Measurements from ENCODE around the gene CPXM2.

CPXM2 gene

DNA sequence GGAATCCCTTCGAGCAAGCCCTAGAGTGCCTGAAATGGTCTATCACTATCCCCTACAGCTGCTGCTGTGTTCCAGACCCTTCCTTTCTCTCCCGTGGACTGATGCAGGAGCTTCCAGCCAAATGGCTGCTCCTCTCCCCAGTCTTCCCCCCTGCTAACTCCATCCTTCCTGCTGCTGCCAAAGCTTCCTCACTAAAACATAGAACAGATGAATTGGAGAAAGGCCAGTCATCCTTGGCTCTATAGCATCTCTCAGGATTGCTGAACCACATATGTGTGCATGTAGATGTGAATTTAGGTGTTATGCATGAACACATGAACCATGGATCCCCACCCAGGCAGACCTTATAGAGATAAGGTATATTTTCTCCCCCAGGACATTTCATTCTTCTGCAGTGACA is 164.8 kb downstream of the CPXM2 start:
- H3K9me3 ChIP-seq (replicated peaks in 1 of 11), result peaks cover 12 to 23% (median 18%) of the 10 kb centered on the region in 11 experiments; a peak in 19 of 22 replicates
- no peaks in the 10 kb centered on the region for H3K27me3 ChIP-seq
- H3K9ac ChIP-seq, result no peak overlapping the region
- H3K4me1 ChIP-seq, result no peaks in the 10 kb centered on the region
- no peak overlapping the region for H3K27ac ChIP-seq
- H3K36me3 ChIP-seq, result no peaks in the 10 kb centered on the region
- TF ChIP-seq Cebpa-rat (IDR thresholded peaks at IDR 0.05), result no peak
- no peak overlapping the region for H3K4me3 ChIP-seq
- H3K4me2 ChIP-seq, result no peak overlapping the region
- no peaks in the 10 kb centered on the region; a peak in 1 of 22 replicates for H4K20me1 ChIP-seq

DNA sequence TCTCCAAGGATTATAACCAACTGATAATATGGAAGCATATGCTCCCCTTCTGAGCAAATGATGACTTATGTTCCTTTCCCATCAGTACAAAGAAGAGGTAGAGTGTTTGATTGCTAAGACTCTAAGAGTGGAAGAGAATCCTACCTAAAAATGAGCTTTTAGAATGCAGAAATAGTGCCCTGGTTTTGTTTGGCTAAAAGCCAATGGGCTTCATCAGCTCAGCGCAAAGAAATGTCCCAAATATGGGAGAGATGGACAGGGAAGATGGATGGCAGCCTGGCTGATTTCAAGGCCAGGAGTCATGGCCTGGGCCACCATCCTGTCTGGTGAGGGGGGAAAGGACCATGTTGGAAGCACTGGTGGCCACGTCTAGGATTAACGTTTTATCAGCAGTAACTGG is 165.2 kb downstream of the CPXM2 start:
- H3K36me3 ChIP-seq, result no peaks in the 10 kb centered on the region
- no peaks in the 10 kb centered on the region for H3K4me1 ChIP-seq
- no peak overlapping the region for H3K4me2 ChIP-seq
- no peaks in the 10 kb centered on the region; a peak in 1 of 22 replicates for H4K20me1 ChIP-seq
- no peak for TF ChIP-seq Cebpa-rat (IDR thresholded peaks at IDR 0.05)
- no peak overlapping the region for H3K4me3 ChIP-seq
- no peak overlapping the region for H3K27ac ChIP-seq
- peaks cover 10 to 23% (median 18%) of the 10 kb centered on the region in 11 experiments; a peak in 19 of 22 replicates for H3K9me3 ChIP-seq (replicated peaks in 1 of 11)
- H3K9ac ChIP-seq, result no peak overlapping the region
- H3K27me3 ChIP-seq, result no peaks in the 10 kb centered on the region

DNA sequence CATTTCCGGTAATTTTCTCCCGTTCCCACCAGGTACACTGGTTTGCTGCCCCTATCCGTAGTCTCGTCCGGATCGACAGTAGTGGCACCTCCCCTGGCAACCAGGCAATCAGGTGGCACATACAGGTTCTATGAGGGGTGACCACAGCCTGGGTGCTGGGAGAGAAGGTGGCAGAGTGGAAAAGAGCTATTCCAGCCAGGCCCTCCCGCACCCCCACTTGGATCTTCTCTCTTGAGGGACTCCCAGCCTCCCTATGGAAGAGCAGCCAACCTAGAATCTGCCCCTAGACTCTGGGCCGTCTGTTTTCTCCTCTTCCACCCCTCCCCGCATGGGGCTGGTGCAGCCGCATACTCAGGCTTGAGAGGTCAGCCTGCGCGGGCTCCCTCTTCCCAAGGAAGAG is 166.9 kb downstream of the CPXM2 start:
- Histone ChIP-seq H3K9me3 (replicated peaks in 1 of 11) (peaks cover 0 to 9% (median 4%) of the 10 kb centered on the region in 11 experiments; a peak in 14 of 22 replicates), H4K20me1 (no peaks in the 10 kb centered on the region; a peak in 1 of 22 replicates), H3K27ac (no peak overlapping the region), H3K9ac (no peak overlapping the region), H3K4me3 (no peak overlapping the region), H3K4me1 (no peaks in the 10 kb centered on the region), H3K27me3 (no peaks in the 10 kb centered on the region), H3K4me2 (no peak overlapping the region), H3K36me3 (no peaks in the 10 kb centered on the region)
- TF ChIP-seq Cebpa-rat (IDR thresholded peaks at IDR 0.05), result no peak

DNA sequence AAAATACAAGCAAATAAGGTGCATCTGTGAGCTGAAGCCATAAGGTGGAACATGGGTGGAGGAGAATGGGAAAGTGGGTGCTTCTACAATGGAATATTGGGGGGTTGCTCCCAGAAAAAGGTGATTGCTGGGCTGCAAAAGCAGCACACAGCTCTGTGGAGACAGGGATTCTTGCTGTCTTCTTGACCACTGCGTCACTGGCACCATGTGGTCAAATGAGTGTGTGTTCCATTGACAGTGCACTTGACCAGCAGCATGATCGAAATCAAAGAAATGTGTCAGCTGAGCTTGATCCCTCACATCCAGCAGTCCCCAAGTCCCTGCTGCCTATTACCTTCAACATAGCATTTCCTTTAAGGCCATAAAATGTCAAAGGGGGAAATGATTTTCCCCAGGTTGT is 169.3 kb downstream of the CPXM2 start:
- H3K36me3 ChIP-seq, result no peaks in the 10 kb centered on the region
- no peak overlapping the region for H3K27ac ChIP-seq
- H3K27me3 ChIP-seq, result no peaks in the 10 kb centered on the region
- no peaks in the 10 kb centered on the region; a peak in 1 of 20 replicates for H3K4me1 ChIP-seq
- no peak overlapping the region for H3K9ac ChIP-seq
- H4K20me1 ChIP-seq, result no peaks in the 10 kb centered on the region
- H3K4me2 ChIP-seq, result no peak overlapping the region
- no peak for TF ChIP-seq Cebpa-rat (IDR thresholded peaks at IDR 0.05)
- peaks cover 8 to 12% (median 9%) of the 10 kb centered on the region in 11 experiments; a peak in 19 of 22 replicates for H3K9me3 ChIP-seq (replicated peaks in 1 of 11)
- H3K4me3 ChIP-seq, result no peak overlapping the region

DNA sequence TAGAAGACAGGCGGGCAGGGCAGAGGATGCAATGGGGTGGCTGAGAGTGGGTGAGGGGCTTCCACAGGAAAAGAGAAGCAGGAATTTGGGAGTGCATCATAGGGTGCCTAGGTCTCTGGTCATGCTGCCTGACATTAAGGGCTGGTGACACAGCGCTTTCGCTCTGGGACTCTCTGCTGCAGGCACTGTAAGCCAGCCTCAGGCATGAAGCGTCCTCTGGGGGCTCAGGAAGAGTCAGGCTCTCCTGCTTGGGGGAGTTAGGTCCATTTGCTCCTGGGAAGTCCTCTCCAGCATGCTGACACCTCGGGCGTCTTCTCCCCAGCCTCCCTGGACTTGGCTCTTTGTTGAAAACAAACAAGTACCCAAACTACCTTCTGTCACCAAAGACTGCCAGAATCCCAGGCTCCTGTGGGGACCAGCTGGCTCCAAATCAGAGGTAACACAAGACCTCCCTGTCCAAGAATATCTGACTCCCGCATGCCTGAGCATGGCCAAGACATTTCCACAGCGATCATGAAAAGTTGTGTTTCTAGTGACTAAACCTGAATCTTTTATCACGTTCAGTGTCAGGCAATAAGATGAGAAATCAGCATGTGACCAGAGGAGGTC is 170.1 kb downstream of the CPXM2 start:
- TF ChIP-seq Cebpa-rat (IDR thresholded peaks at IDR 0.05), result no peak
- no peaks in the 10 kb centered on the region for H4K20me1 ChIP-seq
- no peak overlapping the region for H3K9ac ChIP-seq
- H3K9me3 ChIP-seq (replicated peaks in 1 of 11), result peaks cover 8 to 12% (median 9%) of the 10 kb centered on the region in 11 experiments; a peak in 19 of 22 replicates
- H3K4me2 ChIP-seq, result no peak overlapping the region
- no peak overlapping the region for H3K27ac ChIP-seq
- no peaks in the 10 kb centered on the region for H3K36me3 ChIP-seq
- no peaks in the 10 kb centered on the region for H3K27me3 ChIP-seq
- no peak overlapping the region for H3K4me3 ChIP-seq
- no peaks in the 10 kb centered on the region; a peak in 1 of 20 replicates for H3K4me1 ChIP-seq

DNA sequence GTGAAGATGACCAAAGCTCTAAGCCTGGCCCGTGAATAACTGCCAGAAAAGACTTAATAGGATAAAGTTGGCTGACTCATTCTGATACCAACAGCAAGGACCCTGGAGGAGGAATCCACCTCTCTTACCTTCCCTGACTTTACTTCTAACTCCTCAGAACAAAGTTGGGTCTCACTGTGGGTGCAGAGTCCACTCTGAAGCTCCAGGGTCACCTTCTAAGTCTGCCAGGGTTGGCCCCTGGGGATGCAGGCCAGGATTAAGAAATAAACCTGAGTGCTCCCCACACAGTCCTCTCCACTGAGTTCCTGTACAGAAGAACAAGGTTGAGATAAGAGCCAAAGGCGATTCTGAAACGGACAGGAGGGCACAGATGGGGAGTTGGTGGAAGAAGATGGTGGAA is 171.1 kb downstream of the CPXM2 start:
- TF ChIP-seq Cebpa-rat (IDR thresholded peaks at IDR 0.05), result no peak
- Histone ChIP-seq H3K9ac (no peak overlapping the region), H3K4me2 (no peak overlapping the region), H3K36me3 (no peaks in the 10 kb centered on the region), H3K4me1 (no peaks in the 10 kb centered on the region; a peak in 1 of 20 replicates), H3K9me3 (replicated peaks in 1 of 11) (peaks cover 8 to 12% (median 9%) of the 10 kb centered on the region in 11 experiments; a peak in 19 of 22 replicates), H3K27ac (no peak overlapping the region), H3K27me3 (no peaks in the 10 kb centered on the region), H4K20me1 (no peaks in the 10 kb centered on the region), H3K4me3 (no peak overlapping the region)

DNA sequence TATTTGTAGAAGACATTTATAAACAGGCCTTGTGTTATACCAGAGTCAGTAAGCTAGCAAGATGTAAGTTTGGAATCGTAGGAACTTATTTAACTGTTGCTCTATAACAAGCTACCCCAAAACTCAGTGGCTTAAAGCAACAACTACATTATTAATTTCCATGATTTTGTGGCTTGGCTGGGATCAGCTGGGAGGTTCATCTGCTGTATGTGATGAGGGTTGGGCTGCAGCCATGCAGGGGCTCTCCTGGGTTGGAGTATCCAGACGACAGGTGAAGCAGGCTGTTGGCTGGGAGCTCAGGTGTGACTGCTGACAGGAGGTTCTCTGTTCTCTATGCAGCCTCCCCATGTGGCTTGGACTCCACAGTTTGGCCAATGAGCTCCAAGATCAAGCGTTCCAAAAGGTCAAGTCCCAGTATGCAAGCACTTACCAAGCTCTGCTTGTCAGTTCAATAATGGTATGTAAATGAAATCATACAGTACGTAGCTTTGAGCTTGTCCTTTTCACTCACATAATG is 173.0 kb downstream of the CPXM2 start:
- no peak overlapping the region for H3K27ac ChIP-seq
- H3K9ac ChIP-seq, result no peak overlapping the region
- no peak overlapping the region for H3K4me2 ChIP-seq
- no peak overlapping the region for H3K4me3 ChIP-seq
- no peak for TF ChIP-seq Cebpa-rat (IDR thresholded peaks at IDR 0.05)
- H3K27me3 ChIP-seq, result no peaks in the 10 kb centered on the region
- no peaks in the 10 kb centered on the region for H3K36me3 ChIP-seq
- no peaks in the 10 kb centered on the region; a peak in 1 of 20 replicates for H3K4me1 ChIP-seq
- peaks cover 8 to 12% (median 10%) of the 10 kb centered on the region in 11 experiments; a peak in 19 of 22 replicates for H3K9me3 ChIP-seq (replicated peaks in 1 of 11)
- no peaks in the 10 kb centered on the region for H4K20me1 ChIP-seq

DNA sequence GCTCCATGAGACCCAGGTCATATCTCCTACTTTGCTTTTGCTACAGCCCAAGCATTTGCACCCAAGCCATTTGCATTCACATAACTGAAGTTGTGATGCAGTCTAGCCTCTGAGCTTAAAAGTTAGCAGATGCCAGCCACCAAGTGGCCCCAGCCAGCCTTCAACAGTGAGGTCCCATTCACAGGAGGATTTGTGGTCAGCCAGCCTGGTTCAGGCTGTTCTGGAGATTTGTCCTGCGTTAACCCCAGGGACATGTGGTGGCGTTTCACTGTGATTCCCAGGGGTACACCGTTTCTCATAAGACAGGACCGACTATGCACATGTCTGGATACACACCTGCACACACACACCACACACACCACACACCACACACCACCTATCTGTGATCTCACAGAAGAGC is 174.3 kb downstream of the CPXM2 start:
- H3K9me3 ChIP-seq (replicated peaks in 1 of 11), result peaks cover 8 to 15% (median 10%) of the 10 kb centered on the region in 11 experiments; a peak in 19 of 22 replicates

DNA sequence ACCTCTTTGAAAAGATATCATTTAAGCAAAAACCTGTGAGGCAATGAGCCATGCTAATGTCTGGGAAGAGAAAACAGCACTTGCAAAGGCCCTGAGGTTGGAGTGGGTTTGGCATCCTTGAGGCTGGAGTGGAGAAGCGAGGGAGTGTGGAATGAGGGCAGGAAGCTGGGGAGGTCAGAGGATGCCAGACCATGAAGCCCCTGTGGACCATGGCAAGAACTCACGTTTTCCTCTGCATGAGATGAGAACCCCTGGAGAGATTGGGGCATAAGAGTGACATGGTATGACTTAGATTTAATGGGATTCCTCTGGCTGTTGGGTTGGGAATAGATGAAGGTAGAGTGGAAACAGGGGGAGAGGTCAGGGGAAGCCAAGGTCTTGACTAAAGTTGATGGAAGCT is 176.1 kb downstream of the CPXM2 start:
- no peaks in the 10 kb centered on the region for H4K20me1 ChIP-seq
- no peak overlapping the region for H3K4me2 ChIP-seq
- no peak overlapping the region for H3K27ac ChIP-seq
- H3K9ac ChIP-seq, result no peak overlapping the region
- H3K9me3 ChIP-seq (replicated peaks in 1 of 11), result peaks cover 8 to 15% (median 10%) of the 10 kb centered on the region in 11 experiments; a peak in 19 of 22 replicates
- no peak for TF ChIP-seq Cebpa-rat (IDR thresholded peaks at IDR 0.05)
- no peak overlapping the region for H3K4me3 ChIP-seq
- H3K36me3 ChIP-seq, result no peaks in the 10 kb centered on the region
- H3K27me3 ChIP-seq, result no peaks in the 10 kb centered on the region
- no peaks in the 10 kb centered on the region; a peak in 1 of 20 replicates for H3K4me1 ChIP-seq

More for the DNA sequence above, 174.3 kb downstream of the CPXM2 start:
- H3K36me3 ChIP-seq, result no peaks in the 10 kb centered on the region
- no peak for TF ChIP-seq Cebpa-rat (IDR thresholded peaks at IDR 0.05)
- H4K20me1 ChIP-seq, result no peaks in the 10 kb centered on the region
- H3K4me3 ChIP-seq, result no peak overlapping the region
- no peak overlapping the region for H3K27ac ChIP-seq
- H3K4me2 ChIP-seq, result 0 out of 22 replicates have a peak overlapping the region, but pooled peaks of 1 of the 11 experiments have one; percentile 28
- no peak overlapping the region for H3K9ac ChIP-seq
- H3K4me1 ChIP-seq, result no peaks in the 10 kb centered on the region; a peak in 1 of 20 replicates
- no peaks in the 10 kb centered on the region for H3K27me3 ChIP-seq

DNA sequence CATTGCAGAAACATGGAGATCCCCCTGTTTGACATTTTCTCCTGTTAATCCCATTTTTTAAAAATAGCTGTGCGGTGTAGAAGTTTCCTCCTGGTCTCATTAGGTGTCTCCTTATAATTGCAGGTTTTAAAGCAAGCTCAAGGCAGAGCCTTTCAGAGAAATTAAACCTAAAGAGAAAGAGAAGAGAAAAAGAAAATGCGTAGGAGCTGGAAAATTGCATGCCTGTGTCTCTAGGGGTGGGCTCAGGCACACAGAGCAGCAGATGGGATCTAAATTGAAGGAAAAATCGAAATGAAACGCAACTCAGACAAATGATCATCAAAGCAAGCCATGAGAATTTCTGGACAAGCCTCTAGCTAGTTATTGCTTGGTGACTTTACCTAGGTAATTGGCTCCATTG is 185.4 kb downstream of the CPXM2 start:
- H3K27ac ChIP-seq, result no peak overlapping the region
- no peaks in the 10 kb centered on the region for H3K27me3 ChIP-seq
- H3K9me3 ChIP-seq (replicated peaks in 1 of 11), result no peaks in the 10 kb centered on the region
- no peak overlapping the region for H3K4me3 ChIP-seq
- no peaks in the 10 kb centered on the region for H3K36me3 ChIP-seq
- no peak for TF ChIP-seq Cebpa-rat (IDR thresholded peaks at IDR 0.05)
- H4K20me1 ChIP-seq, result no peaks in the 10 kb centered on the region
- no peak overlapping the region for H3K9ac ChIP-seq
- H3K4me1 ChIP-seq, result no peaks in the 10 kb centered on the region
- no peak overlapping the region; a peak in 1 of 22 replicates for H3K4me2 ChIP-seq
